Stimulated activated naive CD8-positive, alpha-beta T cell treated with anti-CD3 and anti-CD28 coated beads, Interleukin-15, amount 100 ng/mL, for 72 hours (primary cell): ENCODE measurements around the gene COL2A1.

Experiments used
- ATAC-seq: fragments of 150-1000 bp; cut with Tn5 transposase; 2 replicates; pipeline ENCODE4 v1.10.0; 2021; ENCODE audit warnings: mild to moderate bottlenecking, moderate library complexity
- DNase-seq, 2 donors: peaks; one replicate each; pipeline ENCODE4 v3.0.0; 2021 to 2022
- H3K27ac Mint-ChIP-seq, 2 donors: one replicate each; pipeline ENCODE4 v1.8.0; 2022; ENCODE audit warnings: mild to moderate bottlenecking in 2 of 2, mixed read lengths in 2 of 2, moderate library complexity in 2 of 2
- H3K27me3 Mint-ChIP-seq: one replicate; pipeline ENCODE4 v1.8.0; 2022; ENCODE audit warnings: mixed read lengths
- H3K4me1 Mint-ChIP-seq: one replicate; pipeline ENCODE4 v1.8.0; 2022; ENCODE audit warnings: mild to moderate bottlenecking, mixed read lengths
- H3K4me3 Mint-ChIP-seq, 2 donors: one replicate each; pipeline ENCODE4 v1.8.0; 2022; ENCODE audit warnings: mild to moderate bottlenecking in 2 of 2, mixed read lengths in 2 of 2, moderate library complexity in 1 of 2
- H3K9me3 Mint-ChIP-seq, 2 donors: one replicate each; pipeline ENCODE4 v1.8.0; 2022; ENCODE audit warnings: mixed read lengths in 2 of 2

COL2A1 gene

GRCh38 chr12:47942614-47943225, 61.6 kb downstream of the COL2A1 start:
- ATAC-seq (peak; percentile 74), DNase-seq (no peak)
- H3K4me1 Mint-ChIP-seq: peaks cover 19% of the 10 kb centered on the region
- H3K27ac Mint-ChIP-seq: no peak overlapping the region
- H3K9me3 Mint-ChIP-seq: no peaks in the 10 kb centered on the region
- H3K4me3 Mint-ChIP-seq: no peak overlapping the region
- peaks cover 46% of the 10 kb centered on the region for H3K27me3 Mint-ChIP-seq

GRCh38 chr12:47941871-47942613, 62.2 kb downstream of the COL2A1 start:
- H3K4me1 Mint-ChIP-seq: peaks cover 19% of the 10 kb centered on the region
- no peaks in the 10 kb centered on the region for H3K9me3 Mint-ChIP-seq
- DNase-seq: peak; percentile 19 to 52
- H3K4me3 Mint-ChIP-seq: no peak overlapping the region
- peak; percentile 75 for ATAC-seq
- no peak overlapping the region for H3K27ac Mint-ChIP-seq
- H3K27me3 Mint-ChIP-seq: peaks cover 42% of the 10 kb centered on the region

GRCh38 chr12:47941475-47941780, 62.8 kb downstream of the COL2A1 start:
- peak overlapping the region in 1 of 2 donors; percentile 12 for H3K27ac Mint-ChIP-seq

GRCh38 chr12:47940773-47941474, 63.4 kb downstream of the COL2A1 start:
- Mint-ChIP-seq H3K27me3 (peaks cover 31% of the 10 kb centered on the region), H3K9me3 (no peaks in the 10 kb centered on the region), H3K4me1 (peaks cover 11% of the 10 kb centered on the region), H3K4me3 (no peak overlapping the region), H3K27ac (peak overlapping the region in 1 of 2 donors; percentile 21)
- DNase-seq (no peak), ATAC-seq (no peak)

More at GRCh38 chr12:47941475-47941780, 62.8 kb downstream of the COL2A1 start:
- no peak overlapping the region for H3K4me3 Mint-ChIP-seq
- H3K4me1 Mint-ChIP-seq: peaks cover 13% of the 10 kb centered on the region
- no peak for DNase-seq
- peaks cover 36% of the 10 kb centered on the region for H3K27me3 Mint-ChIP-seq
- no peaks in the 10 kb centered on the region for H3K9me3 Mint-ChIP-seq
- ATAC-seq: no peak

DNA sequence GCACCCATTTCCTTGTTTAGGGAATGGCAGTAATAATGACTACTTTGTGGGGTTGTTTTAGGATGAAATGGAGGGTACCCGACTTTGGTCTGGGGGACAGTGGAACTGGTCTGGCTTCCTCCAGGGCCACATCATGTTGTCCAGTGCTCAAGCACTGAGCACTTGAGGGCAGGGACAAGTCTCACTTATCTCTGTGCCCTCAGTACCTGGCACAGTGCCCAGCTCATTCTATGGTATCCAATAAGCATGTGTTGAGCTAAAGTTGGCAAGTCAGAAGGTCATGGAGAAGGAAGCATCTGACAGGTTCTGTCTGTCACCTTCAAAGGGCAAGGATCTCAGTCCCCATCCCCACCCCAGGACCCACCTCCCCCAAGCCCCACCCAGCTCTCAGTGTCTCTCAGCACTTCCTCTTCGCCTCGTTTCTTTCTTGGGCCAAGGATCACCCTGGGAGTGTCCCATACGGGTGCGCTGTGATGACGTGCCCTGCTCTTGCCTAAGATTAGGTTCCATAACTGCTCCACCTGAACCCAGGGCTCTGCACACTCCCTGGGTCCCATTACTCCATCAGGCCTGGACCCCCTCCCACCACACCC, 65.2 kb downstream of the COL2A1 start:
- ATAC-seq: no peak
- H3K9me3 Mint-ChIP-seq: no peaks in the 10 kb centered on the region
- H3K27me3 Mint-ChIP-seq: peaks cover 29% of the 10 kb centered on the region
- no peak for DNase-seq
- H3K4me1 Mint-ChIP-seq: peaks cover 11% of the 10 kb centered on the region
- no peak overlapping the region for H3K27ac Mint-ChIP-seq
- H3K4me3 Mint-ChIP-seq: no peak overlapping the region

GRCh38 chr12:47938594-47938993, 65.7 kb downstream of the COL2A1 start:
- no peak overlapping the region for H3K4me3 Mint-ChIP-seq
- H3K27me3 Mint-ChIP-seq: peaks cover 26% of the 10 kb centered on the region
- DNase-seq (no peak), ATAC-seq (no peak)
- H3K9me3 Mint-ChIP-seq: no peaks in the 10 kb centered on the region
- H3K4me1 Mint-ChIP-seq: peaks cover 11% of the 10 kb centered on the region
- no peak overlapping the region for H3K27ac Mint-ChIP-seq

- H3K27ac Mint-ChIP-seq: no peak overlapping the region
- H3K4me3 Mint-ChIP-seq: no peak overlapping the region
- no peaks in the 10 kb centered on the region for H3K9me3 Mint-ChIP-seq
- H3K27me3 Mint-ChIP-seq: peaks cover 21% of the 10 kb centered on the region
- DNase-seq (no peak), ATAC-seq (no peak)
- peaks cover 11% of the 10 kb centered on the region for H3K4me1 Mint-ChIP-seq
Measured at GRCh38 chr12:47938093-47938492, 66.2 kb downstream of the COL2A1 start.

DNA sequence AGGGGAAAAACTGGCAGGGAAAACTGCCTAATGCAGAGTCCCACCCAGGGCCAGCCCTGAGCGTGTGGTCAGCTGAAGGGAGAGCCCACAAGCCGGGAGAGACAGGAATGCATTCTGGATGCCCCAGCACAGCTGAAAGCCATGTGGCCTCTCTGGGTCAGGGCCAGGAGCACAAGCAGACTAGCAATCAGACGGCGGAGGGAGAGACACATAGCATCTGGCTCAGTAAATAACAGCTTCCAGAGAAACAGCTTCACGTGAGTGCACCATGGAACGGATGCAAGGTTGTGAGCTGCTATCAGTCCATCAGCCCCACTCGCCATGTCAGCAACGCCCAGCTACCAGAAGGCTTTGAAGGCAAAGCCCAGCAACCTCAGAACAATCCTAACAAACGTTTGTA, 69.1 kb downstream of the COL2A1 start:
- ATAC-seq: no peak
- H3K27ac Mint-ChIP-seq: no peak overlapping the region
- no peaks in the 10 kb centered on the region for H3K4me1 Mint-ChIP-seq
- no peak for DNase-seq
- no peaks in the 10 kb centered on the region for H3K9me3 Mint-ChIP-seq
- no peak overlapping the region for H3K4me3 Mint-ChIP-seq
- H3K27me3 Mint-ChIP-seq: no peaks in the 10 kb centered on the region

- no peak overlapping the region for H3K4me3 Mint-ChIP-seq
- H3K27me3 Mint-ChIP-seq: no peaks in the 10 kb centered on the region
- H3K27ac Mint-ChIP-seq: no peak overlapping the region
- ATAC-seq (no peak), DNase-seq (no peak)
- H3K9me3 Mint-ChIP-seq: no peaks in the 10 kb centered on the region
- no peaks in the 10 kb centered on the region for H3K4me1 Mint-ChIP-seq
Measured at GRCh38 chr12:47931187-47931586, 73.1 kb downstream of the COL2A1 start.

GRCh38 chr12:47930634-47931033, 73.6 kb downstream of the COL2A1 start:
- Mint-ChIP-seq H3K9me3 (no peaks in the 10 kb centered on the region), H3K4me1 (no peaks in the 10 kb centered on the region), H3K4me3 (no peak overlapping the region), H3K27ac (peak overlapping the region in 1 of 2 donors; percentile 4), H3K27me3 (no peaks in the 10 kb centered on the region)
- ATAC-seq (no peak), DNase-seq (no peak)

- ATAC-seq (no peak), DNase-seq (no peak)
- peaks cover 17% of the 10 kb centered on the region for H3K27me3 Mint-ChIP-seq
- no peaks in the 10 kb centered on the region for H3K9me3 Mint-ChIP-seq
- H3K27ac Mint-ChIP-seq: no peak overlapping the region
- H3K4me1 Mint-ChIP-seq: no peaks in the 10 kb centered on the region
- no peak overlapping the region for H3K4me3 Mint-ChIP-seq
Measured at GRCh38 chr12:47927346-47927745, 76.9 kb downstream of the COL2A1 start.
